Mesenchymal stem cell (in vitro differentiated cells and primary cell): ENCODE data around the gene S100A14.
A peak's percentile ranks its signal among the peaks of the same experiment; 100 is the strongest.

Source experiments
- DNase-seq: peaks from one replicate; pipeline ENCODE4 v3.0.0-alpha.2; 2013
- H2AFZ ChIP-seq: one replicate; pipeline ENCODE4 v1.6.1; 2013; ENCODE audit warnings: low read depth, mild to moderate bottlenecking, control low read depth, inconsistent platforms, low read length, moderate library complexity
- H2AK5ac ChIP-seq: 2 replicates; pipeline ENCODE4 v1.6.1; 2013; ENCODE audit warnings: low read length, moderate library complexity, mild to moderate bottlenecking, inconsistent platforms; ENCODE audit not compliant: severe bottlenecking
- H2BK120ac ChIP-seq: one replicate; pipeline ENCODE4 v1.6.1; 2013; ENCODE audit warnings: low read depth, mild to moderate bottlenecking, inconsistent platforms, low read length, moderate library complexity
- H2BK12ac ChIP-seq, 2 experiments: one replicate each; pipeline ENCODE4 v1.6.1; 2013; ENCODE audit warnings: inconsistent platforms in 2 of 2, low read length in 2 of 2, mild to moderate bottlenecking in 2 of 2, moderate library complexity in 2 of 2, control low read depth in 1 of 2
- H2BK15ac ChIP-seq: one replicate; pipeline ENCODE4 v1.6.1; 2013; ENCODE audit warnings: mild to moderate bottlenecking, low read depth, inconsistent platforms; ENCODE audit not compliant: poor library complexity, severe bottlenecking
- H2BK5ac ChIP-seq: 2 replicates; pipeline ENCODE4 v1.6.1; 2013; ENCODE audit warnings: low read depth, mild to moderate bottlenecking, low read length, control low read depth, inconsistent platforms; ENCODE audit not compliant: poor library complexity, severe bottlenecking
- H3K14ac ChIP-seq, 2 experiments: one replicate each; pipeline ENCODE4 v1.6.1; 2013; ENCODE audit warnings: inconsistent platforms in 2 of 2, low read length in 2 of 2, control low read depth in 1 of 2, mild to moderate bottlenecking in 1 of 2, moderate library complexity in 1 of 2
- H3K18ac ChIP-seq, 2 experiments: one replicate each; pipeline ENCODE4 v1.6.1; 2013; ENCODE audit warnings: inconsistent platforms in 2 of 2, low read length in 2 of 2, control low read depth in 1 of 2, low read depth in 1 of 2, mild to moderate bottlenecking in 1 of 2
- H3K23ac ChIP-seq, 2 experiments: one replicate each; pipeline ENCODE4 v1.6.1; 2013; ENCODE audit warnings: inconsistent platforms in 2 of 2, low read length in 2 of 2, mild to moderate bottlenecking in 2 of 2, moderate library complexity in 2 of 2, control low read depth in 1 of 2
- H3K27ac ChIP-seq: 2 replicates; pipeline ENCODE4 v1.5.1; 2013; ENCODE audit warnings: mild to moderate bottlenecking, moderate library complexity, low read length, control low read depth, inconsistent platforms; ENCODE audit not compliant: poor library complexity, severe bottlenecking
- H3K27me3 ChIP-seq, 2 experiments: 2 replicates each; pipeline versions ENCODE4 v1.6.1 to v1.7.0; 2013; ENCODE audit warnings: low read length in 2 of 2, mild to moderate bottlenecking in 2 of 2, moderate library complexity in 2 of 2, control low read depth in 1 of 2, inconsistent platforms in 1 of 2; ENCODE audit not compliant: control insufficient read depth in 1 of 2, insufficient read depth in 1 of 2
- H3K36me3 ChIP-seq, 2 experiments: 2 replicates each; pipeline versions ENCODE4 v1.6.1 to v1.7.0; 2013; ENCODE audit warnings: low read length in 2 of 2, control low read depth in 1 of 2, inconsistent platforms in 1 of 2, low read depth in 1 of 2, mild to moderate bottlenecking in 1 of 2; ENCODE audit not compliant: insufficient read depth in 2 of 2, control insufficient read depth in 1 of 2
- H3K4ac ChIP-seq, 2 experiments: one replicate each; pipeline ENCODE4 v1.6.1; 2013; ENCODE audit warnings: inconsistent platforms in 2 of 2, low read length in 2 of 2, mild to moderate bottlenecking in 2 of 2, moderate library complexity in 2 of 2, control low read depth in 1 of 2, low read depth in 1 of 2
- H3K4me1 ChIP-seq: 2 replicates; pipeline ENCODE4 v1.6.1; 2013; ENCODE audit warnings: low read depth, low read length, control low read depth; ENCODE audit not compliant: control insufficient read depth, insufficient read depth
- H3K4me2 ChIP-seq: 2 replicates; pipeline ENCODE4 v1.6.1; 2013; ENCODE audit warnings: low read length, mild to moderate bottlenecking, inconsistent platforms; ENCODE audit not compliant: poor library complexity, severe bottlenecking
- H3K4me3 ChIP-seq, 2 experiments: 2 replicates each; pipeline versions ENCODE4 v1.5.1 to v1.7.0; 2013; ENCODE audit warnings: low read length in 2 of 2, mild to moderate bottlenecking in 2 of 2, control low read depth in 1 of 2, low read depth in 1 of 2; ENCODE audit not compliant: insufficient read depth in 1 of 2
- H3K79me1 ChIP-seq: replicated peaks from 2 replicates; pipeline ENCODE4 v1.6.1; 2013; ENCODE audit warnings: mild to moderate bottlenecking, control low read depth, low read length, inconsistent platforms; ENCODE audit not compliant: poor library complexity, severe bottlenecking
- H3K9ac ChIP-seq: 2 replicates; pipeline ENCODE4 v1.7.0; 2013; ENCODE audit warnings: mild to moderate bottlenecking, low read length, moderate library complexity
- H3K9me3 ChIP-seq: 2 replicates; pipeline ENCODE4 v1.7.0; 2013; ENCODE audit warnings: mild to moderate bottlenecking, low read length; ENCODE audit not compliant: control insufficient read depth
- H4K8ac ChIP-seq: one replicate; pipeline ENCODE4 v1.6.1; 2013; ENCODE audit warnings: inconsistent platforms, mild to moderate bottlenecking, low read length, moderate library complexity
- H4K91ac ChIP-seq: one replicate; pipeline ENCODE4 v1.6.1; 2013; ENCODE audit warnings: mild to moderate bottlenecking, low read length, inconsistent platforms
- WGBS: methylation state at CpG from one replicate; pipeline ENCODE4 v1.1.7; 2013; ENCODE audit warnings: mixed read lengths; 5-methylcytosine and 5-hydroxymethylcytosine counted together

S100A14 gene

GRCh38 chr1:153616917-153617311 lies 789 bp upstream of the S100A14 start:
- H4K8ac ChIP-seq, result peak overlapping the region; percentile 50
- H3K4ac ChIP-seq, result peak overlapping the region; percentile 15 to 65
- peak overlapping the region; percentile 16 to 71 for H3K18ac ChIP-seq
- peak overlapping the region; percentile 46 for H3K9ac ChIP-seq
- no peak overlapping the region for H2AFZ ChIP-seq
- peaks cover 5% of the 10 kb centered on the region for H3K9me3 ChIP-seq
- H3K4me1 ChIP-seq, result peaks cover 20% of the 10 kb centered on the region
- peak overlapping the region; percentile 39 for H2BK15ac ChIP-seq
- H2AK5ac ChIP-seq, result peak overlapping the region; percentile 77
- no peak overlapping the region for H3K27ac ChIP-seq
- H3K23ac ChIP-seq, result no peak overlapping the region
- H3K14ac ChIP-seq, result peak overlapping the region in 1 of 2 experiments; percentile 69
- peak overlapping the region; percentile 63 for H4K91ac ChIP-seq
- peak overlapping the region; percentile 29 to 50 for H2BK12ac ChIP-seq
- H2BK120ac ChIP-seq, result no peak overlapping the region
- H3K79me1 ChIP-seq, result no peaks in the 10 kb centered on the region
- 88% methylated on average over 5 of the region's 5 CpGs for WGBS
- H2BK5ac ChIP-seq, result no peak overlapping the region
- H3K4me3 ChIP-seq, result no peak overlapping the region
- no peak for DNase-seq
- peaks cover 19 to 37% of the 10 kb centered on the region in 2 experiments for H3K36me3 ChIP-seq
- no peaks in the 10 kb centered on the region for H3K27me3 ChIP-seq
- no peak overlapping the region for H3K4me2 ChIP-seq

- WGBS, result 90% methylated on average over 1 of the region's 2 CpGs
- Histone ChIP-seq H2BK120ac (no peak overlapping the region), H4K91ac (peak overlapping the region; percentile 18), H2BK5ac (no peak overlapping the region), H2BK12ac (peak overlapping the region; percentile 12 to 49), H3K18ac (no peak overlapping the region), H3K4me3 (no peak overlapping the region), H2AFZ (no peak overlapping the region), H3K4me1 (peaks cover 28% of the 10 kb centered on the region), H3K14ac (no peak overlapping the region), H3K27ac (no peak overlapping the region), H3K23ac (no peak overlapping the region), H3K36me3 (peaks cover 19 to 26% of the 10 kb centered on the region in 2 experiments), H2BK15ac (no peak overlapping the region), H3K9me3 (peaks cover 5% of the 10 kb centered on the region), H2AK5ac (peak overlapping the region; percentile 56), H3K27me3 (no peaks in the 10 kb centered on the region), H3K4ac (no peak overlapping the region), H4K8ac (peak overlapping the region; percentile 12), H3K79me1 (no peaks in the 10 kb centered on the region), H3K4me2 (no peak overlapping the region), H3K9ac (no peak overlapping the region)
- no peak for DNase-seq
Measured at GRCh38 chr1:153615406-153615805, 719 bp downstream of the S100A14 start.

GRCh38 chr1:153614906-153615305 lies 1.2 kb downstream of the S100A14 start:
- no peak overlapping the region for H3K4me2 ChIP-seq
- 100% methylated on average over 5 of the region's 7 CpGs for WGBS
- H3K14ac ChIP-seq, result no peak overlapping the region

GRCh38 chr1:153614189-153614900 lies 1.8 kb downstream of the S100A14 start:
- Histone ChIP-seq H2BK12ac (peak overlapping the region in 1 of 2 experiments; percentile 75), H3K4me1 (peaks cover 37% of the 10 kb centered on the region), H3K9ac (no peak overlapping the region), H2BK5ac (no peak overlapping the region), H4K8ac (no peak overlapping the region), H3K4me2 (no peak overlapping the region), H3K27me3 (no peaks in the 10 kb centered on the region), H4K91ac (peak overlapping the region; percentile 36), H3K4me3 (no peak overlapping the region), H2BK120ac (no peak overlapping the region), H3K79me1 (no peaks in the 10 kb centered on the region), H3K14ac (no peak overlapping the region), H3K9me3 (no peaks in the 10 kb centered on the region), H3K18ac (no peak overlapping the region), H3K27ac (no peak overlapping the region), H3K4ac (no peak overlapping the region), H2BK15ac (peak overlapping the region; percentile 8), H2AK5ac (peak overlapping the region; percentile 73), H3K23ac (no peak overlapping the region), H2AFZ (no peak overlapping the region), H3K36me3 (peaks cover 15 to 21% of the 10 kb centered on the region in 2 experiments)
- WGBS, result 97% methylated on average over 2 of the region's 2 CpGs
- DNase-seq, result no peak

More at GRCh38 chr1:153614906-153615305, 1.2 kb downstream of the S100A14 start:
- no peak overlapping the region for H2BK120ac ChIP-seq
- no peaks in the 10 kb centered on the region for H3K27me3 ChIP-seq
- no peak overlapping the region for H2AFZ ChIP-seq
- H2BK12ac ChIP-seq, result no peak overlapping the region
- H4K8ac ChIP-seq, result no peak overlapping the region
- H3K4ac ChIP-seq, result no peak overlapping the region
- H3K27ac ChIP-seq, result no peak overlapping the region
- H3K79me1 ChIP-seq, result no peaks in the 10 kb centered on the region
- H3K18ac ChIP-seq, result no peak overlapping the region
- peaks cover 16 to 24% of the 10 kb centered on the region in 2 experiments for H3K36me3 ChIP-seq
- no peak overlapping the region for H3K23ac ChIP-seq
- H3K4me3 ChIP-seq, result no peak overlapping the region
- H2BK5ac ChIP-seq, result no peak overlapping the region
- peaks cover 5% of the 10 kb centered on the region for H3K9me3 ChIP-seq
- peaks cover 33% of the 10 kb centered on the region for H3K4me1 ChIP-seq
- H4K91ac ChIP-seq, result peak overlapping the region; percentile 25
- no peak overlapping the region for H2BK15ac ChIP-seq
- H2AK5ac ChIP-seq, result peak overlapping the region; percentile 69
- no peak overlapping the region for H3K9ac ChIP-seq
- DNase-seq, result no peak
